HL-60 (cell line): Measurements from ENCODE around the gene RALGPS2.

Source experiments
- GABPA ChIP-seq: IDR thresholded peaks from 2 replicates; pipeline ENCODE4 v1.6.1; 2012; ENCODE audit warnings: low read depth
- TF ChIP-seq, protein P1 (sequence below): IDR thresholded peaks from one replicate; pipeline ENCODE4 v1.5.1; 2011; ENCODE audit warnings: low read length, control low read depth, inconsistent platforms; ENCODE audit not compliant: insufficient read depth
- TF ChIP-seq, protein P2 (sequence below): IDR thresholded peaks from 2 replicates; pipeline ENCODE4 v1.6.1; 2012; ENCODE audit warnings: low read depth; ENCODE audit not compliant: insufficient replicate concordance

DNA sequence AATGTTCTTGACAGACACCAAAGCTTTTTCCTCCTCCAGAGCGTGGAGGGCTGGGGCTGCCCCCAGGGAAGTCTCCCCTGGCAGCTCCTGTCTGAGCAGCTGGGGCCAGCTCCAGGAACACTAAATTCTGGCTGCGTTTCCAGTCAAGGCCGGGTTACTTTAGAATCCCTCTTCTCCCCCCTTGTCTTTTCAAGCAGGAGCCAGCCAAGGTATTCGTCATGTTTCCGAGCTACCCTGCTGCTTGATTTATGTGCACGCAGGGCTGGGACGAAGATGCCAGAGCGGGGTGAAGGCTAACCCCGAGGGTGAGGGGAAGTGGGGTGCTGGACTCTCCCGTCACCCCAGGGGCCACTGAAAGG, 213.9 kb downstream of the RALGPS2 start:
- no peak for TF ChIP-seq GABPA
- TF ChIP-seq, protein P1, sequence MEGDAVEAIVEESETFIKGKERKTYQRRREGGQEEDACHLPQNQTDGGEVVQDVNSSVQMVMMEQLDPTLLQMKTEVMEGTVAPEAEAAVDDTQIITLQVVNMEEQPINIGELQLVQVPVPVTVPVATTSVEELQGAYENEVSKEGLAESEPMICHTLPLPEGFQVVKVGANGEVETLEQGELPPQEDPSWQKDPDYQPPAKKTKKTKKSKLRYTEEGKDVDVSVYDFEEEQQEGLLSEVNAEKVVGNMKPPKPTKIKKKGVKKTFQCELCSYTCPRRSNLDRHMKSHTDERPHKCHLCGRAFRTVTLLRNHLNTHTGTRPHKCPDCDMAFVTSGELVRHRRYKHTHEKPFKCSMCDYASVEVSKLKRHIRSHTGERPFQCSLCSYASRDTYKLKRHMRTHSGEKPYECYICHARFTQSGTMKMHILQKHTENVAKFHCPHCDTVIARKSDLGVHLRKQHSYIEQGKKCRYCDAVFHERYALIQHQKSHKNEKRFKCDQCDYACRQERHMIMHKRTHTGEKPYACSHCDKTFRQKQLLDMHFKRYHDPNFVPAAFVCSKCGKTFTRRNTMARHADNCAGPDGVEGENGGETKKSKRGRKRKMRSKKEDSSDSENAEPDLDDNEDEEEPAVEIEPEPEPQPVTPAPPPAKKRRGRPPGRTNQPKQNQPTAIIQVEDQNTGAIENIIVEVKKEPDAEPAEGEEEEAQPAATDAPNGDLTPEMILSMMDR: no peak
- TF ChIP-seq, protein P2, sequence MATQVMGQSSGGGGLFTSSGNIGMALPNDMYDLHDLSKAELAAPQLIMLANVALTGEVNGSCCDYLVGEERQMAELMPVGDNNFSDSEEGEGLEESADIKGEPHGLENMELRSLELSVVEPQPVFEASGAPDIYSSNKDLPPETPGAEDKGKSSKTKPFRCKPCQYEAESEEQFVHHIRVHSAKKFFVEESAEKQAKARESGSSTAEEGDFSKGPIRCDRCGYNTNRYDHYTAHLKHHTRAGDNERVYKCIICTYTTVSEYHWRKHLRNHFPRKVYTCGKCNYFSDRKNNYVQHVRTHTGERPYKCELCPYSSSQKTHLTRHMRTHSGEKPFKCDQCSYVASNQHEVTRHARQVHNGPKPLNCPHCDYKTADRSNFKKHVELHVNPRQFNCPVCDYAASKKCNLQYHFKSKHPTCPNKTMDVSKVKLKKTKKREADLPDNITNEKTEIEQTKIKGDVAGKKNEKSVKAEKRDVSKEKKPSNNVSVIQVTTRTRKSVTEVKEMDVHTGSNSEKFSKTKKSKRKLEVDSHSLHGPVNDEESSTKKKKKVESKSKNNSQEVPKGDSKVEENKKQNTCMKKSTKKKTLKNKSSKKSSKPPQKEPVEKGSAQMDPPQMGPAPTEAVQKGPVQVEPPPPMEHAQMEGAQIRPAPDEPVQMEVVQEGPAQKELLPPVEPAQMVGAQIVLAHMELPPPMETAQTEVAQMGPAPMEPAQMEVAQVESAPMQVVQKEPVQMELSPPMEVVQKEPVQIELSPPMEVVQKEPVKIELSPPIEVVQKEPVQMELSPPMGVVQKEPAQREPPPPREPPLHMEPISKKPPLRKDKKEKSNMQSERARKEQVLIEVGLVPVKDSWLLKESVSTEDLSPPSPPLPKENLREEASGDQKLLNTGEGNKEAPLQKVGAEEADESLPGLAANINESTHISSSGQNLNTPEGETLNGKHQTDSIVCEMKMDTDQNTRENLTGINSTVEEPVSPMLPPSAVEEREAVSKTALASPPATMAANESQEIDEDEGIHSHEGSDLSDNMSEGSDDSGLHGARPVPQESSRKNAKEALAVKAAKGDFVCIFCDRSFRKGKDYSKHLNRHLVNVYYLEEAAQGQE: no peak
